GM18511 (cell line): ENCODE data around the gene AMPD3.

Experiments
- ATAC-seq: cut with Tn5 transposase; IDR thresholded peaks from one replicate; pipeline ENCODE4 v1.9.1; 2021; ENCODE audit warnings: mild to moderate bottlenecking, moderate library complexity; ENCODE audit not compliant: unreplicated experiment

AMPD3 gene

DNA sequence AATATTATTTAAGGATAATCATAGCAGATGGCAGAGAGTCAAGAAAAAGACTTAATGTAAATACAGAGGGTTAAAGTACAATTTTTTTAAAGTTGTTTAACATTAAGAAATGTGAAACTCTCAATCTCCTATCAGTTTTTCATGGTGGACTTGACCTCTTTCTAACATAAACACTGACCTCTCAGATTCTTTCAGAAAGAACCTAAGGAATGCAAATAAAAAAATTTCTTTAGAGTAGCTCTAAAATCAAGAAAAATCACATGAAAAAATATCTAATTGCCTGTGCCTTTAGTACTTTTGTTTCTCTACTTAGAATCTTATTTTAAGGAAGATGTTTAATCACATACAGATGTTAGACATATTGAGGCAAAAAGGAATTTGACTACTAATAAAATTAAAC is 73.1 kb downstream of the AMPD3 start:
- ATAC-seq = no peak

DNA sequence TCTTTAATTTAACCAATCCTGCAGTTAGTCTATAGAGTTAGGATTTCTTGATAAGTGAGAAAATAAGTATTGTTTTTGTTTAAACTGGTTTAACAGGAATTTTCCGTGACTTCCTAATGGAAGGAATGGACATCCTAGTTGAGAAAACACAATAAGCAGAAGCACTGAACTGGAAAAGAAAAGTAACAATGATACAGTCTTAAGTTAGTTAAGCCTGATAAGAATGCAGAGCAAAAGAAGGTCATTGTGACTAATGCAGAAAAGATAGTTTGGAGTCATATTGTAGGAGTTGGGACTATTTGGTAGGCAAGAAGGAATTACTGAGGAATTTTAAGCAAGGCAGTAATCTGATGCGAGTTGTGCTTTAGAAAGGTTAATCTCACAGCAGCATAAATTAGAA is 74.2 kb downstream of the AMPD3 start:
- no peak for ATAC-seq

DNA sequence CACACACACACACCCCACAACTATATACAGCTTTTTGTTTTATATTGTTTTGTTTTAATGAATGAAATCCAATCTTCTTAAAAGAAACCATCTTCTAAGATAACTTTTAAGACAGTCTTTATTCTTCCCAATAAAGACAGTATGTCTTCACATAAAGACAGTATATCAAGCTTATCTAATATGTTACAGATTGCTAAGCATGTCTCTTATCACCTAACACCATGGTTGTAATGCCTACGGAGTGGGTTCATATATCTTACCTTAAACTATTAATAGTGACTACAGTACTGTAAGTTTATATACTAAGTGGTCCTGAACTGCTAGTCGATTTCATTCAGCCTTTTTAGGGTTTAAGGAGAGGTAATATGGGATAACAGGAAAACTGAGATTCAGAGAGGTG is 77.5 kb downstream of the AMPD3 start:
- ATAC-seq = no peak

DNA sequence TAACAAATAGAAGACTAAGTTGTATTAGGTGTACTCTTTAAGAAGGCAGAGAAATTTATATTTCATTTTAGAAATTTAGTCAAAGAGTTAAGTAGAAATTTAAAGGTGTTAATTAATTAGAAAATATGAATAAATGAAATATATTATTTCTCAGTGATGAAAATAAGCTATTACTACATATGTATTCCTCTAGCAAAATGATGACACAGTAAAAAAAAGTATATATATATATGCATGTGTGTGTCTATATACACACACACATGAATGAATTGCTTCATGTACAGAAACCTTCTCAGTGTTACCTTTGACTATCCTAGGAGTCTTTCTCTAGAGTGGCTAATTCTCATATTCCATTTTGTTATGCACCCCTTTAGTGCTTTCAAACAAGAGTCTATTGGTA is 78.3 kb downstream of the AMPD3 start:
- ATAC-seq = no peak

DNA sequence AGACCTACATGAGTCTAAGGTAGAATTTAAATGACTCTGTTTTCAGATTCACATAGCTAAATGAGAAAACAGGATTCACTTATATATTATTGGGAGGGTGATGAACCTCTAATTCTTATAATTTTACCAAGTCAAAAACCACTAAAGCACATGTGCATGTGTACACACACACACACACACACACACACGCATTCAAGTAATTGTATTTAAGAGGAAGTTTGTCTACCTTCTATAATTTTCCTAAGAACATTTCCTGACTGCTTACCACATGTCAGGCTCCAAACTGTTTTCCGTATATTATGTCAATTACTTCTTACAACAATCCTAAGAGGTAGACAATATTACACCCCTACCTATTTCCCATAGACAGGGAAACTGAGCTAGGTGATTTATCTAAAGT is 79.3 kb downstream of the AMPD3 start:
- no peak for ATAC-seq

DNA sequence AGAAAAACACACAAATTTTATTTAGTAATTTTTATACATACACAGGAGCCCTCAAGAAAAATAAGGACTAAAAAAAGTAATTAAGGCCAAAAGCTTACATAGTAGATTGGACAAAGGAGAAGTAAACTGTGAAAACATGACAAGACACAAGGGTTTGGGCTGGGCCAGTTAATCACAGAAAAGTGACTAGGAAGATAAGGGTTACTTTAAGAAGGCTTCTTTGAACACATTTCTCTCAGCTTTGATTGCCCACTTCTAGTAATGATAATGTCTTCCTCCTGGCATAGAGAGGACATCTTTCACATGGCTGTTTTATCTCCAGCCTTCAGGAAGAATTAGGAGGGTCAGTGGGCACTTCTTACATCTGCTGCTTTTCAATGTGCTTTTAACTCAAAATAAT is 82.5 kb downstream of the AMPD3 start:
- ATAC-seq = no peak

DNA sequence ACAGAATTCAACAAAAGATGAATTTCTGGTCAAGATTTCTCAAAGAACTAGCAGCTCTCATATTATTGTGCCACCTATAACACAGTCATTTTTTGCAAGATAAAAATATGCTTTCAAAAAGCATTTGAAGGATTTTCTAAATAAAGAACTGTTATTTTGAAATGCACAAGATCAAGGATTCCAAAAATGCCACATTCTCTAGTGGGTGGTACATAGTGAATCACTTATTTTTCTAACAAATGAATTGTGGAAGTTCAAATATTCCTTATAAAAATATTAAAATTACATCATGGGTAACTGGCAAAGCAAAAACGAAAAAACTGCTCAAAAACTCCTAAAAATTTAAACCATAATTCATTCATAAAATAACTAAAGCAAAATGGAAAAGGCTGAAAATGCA is 83.9 kb downstream of the AMPD3 start:
- no peak for ATAC-seq

DNA sequence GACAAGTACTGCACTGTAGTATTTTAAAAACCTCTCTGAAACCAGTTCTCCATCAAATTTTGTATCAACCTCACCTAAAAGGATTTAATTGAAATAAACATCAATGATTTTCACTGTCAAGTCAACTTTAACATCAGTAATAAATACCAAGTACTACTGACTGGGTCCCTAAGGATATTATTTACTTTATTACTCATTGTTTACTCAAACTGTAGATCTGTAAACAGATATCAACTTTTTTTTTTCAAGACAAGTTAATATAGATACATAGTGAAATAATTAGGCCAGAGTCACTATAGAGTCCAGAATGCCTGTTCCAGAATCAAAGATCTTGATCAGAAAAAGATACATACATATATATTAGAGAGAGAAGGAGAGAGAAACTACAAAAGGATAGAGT is 84.3 kb downstream of the AMPD3 start:
- ATAC-seq = no peak

DNA sequence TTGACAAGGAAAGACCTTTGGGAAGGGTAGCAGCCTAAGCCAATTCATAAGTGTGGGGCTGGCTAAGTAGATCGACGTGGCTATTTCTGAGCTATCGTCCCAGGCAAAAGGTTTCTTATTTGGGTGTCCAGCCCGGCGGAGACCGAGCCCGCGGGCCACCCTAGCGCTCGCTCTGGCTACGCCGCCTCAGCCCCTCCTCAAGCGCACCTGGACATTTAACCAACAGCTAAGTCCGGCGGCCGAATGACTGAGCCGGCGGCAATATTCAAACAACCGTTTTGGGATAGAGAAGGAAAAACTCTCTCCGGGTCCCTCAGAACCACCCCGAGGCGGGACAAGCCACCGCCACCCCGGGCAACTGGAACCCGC is 85.5 kb downstream of the AMPD3 start:
- peak; percentile 46 for ATAC-seq

DNA sequence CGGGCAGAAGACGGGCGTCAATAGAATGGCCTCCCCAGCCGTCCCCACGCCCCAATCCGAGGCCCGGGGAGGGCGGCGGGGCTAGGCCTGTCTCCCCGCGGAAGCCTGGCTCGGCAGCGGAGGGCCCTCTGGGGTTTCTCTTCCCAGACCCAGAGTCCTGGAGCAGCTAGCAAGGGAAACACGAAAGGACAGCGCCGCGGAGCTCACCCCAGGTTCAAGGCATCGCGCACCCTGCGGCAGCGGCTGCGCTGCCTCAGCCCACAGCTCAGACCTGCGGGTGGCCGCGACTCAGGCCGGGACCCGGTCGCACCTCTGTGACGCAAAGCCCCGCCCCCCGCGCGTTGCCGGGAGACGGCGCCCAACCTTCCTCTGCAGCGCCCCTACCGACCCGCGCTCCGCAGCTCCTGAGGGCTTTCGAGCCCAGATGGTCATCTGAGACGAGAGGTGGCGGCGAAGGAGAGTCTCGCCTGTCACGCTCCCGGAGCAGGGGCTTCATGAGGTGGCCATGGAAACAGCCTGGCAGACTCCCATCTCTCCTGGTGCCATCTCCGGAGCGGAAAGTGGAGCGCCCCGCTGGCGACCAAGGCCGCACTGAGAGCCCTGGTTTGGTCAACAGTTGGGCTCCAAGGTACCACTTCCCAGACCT is 86.0 kb downstream of the AMPD3 start, which contains the start of gene RNF141:
Gene RNF141 (minus strand): TSS at position 273 of the 646 bp plus-strand sequence. CDS start 7,029 bp downstream, outside the sequence.
- peak; percentile 97 for ATAC-seq

DNA sequence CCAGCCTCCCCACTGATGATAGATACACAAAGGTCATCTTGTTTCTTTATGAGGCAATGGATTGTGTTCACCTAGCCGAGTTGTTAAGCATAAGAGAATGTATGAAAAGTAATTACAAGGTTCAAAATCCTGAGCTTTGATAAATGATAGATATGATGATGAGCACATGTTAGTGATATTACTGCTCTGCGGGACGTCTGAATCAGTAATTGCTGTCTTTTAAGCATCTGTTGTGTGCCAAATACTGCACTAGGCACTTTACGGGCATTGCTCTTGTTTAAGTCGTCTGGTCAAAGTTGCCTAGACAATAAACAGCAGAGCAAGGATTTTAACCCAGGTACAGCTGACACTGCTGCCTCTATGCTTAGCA is 86.5 kb downstream of the AMPD3 start:
- ATAC-seq = no peak

DNA sequence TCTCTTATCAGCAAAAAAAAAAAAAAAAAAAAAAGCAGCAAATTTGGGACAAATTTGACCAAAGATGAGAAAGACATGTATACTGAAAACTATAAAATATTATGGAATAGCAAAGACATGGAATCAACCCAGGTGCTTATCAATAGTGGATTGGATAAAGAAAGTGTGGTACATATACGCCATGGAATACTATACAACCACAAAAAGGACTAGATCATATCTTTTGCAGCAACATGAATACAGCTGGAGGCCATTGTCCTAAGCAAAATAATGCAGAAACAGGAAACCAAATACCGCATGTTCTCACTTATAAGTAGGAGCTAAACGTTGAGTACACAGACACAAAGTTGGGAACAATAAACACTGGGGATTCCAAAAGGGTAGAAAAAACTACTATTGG is 87.7 kb downstream of the AMPD3 start:
- no peak for ATAC-seq

DNA sequence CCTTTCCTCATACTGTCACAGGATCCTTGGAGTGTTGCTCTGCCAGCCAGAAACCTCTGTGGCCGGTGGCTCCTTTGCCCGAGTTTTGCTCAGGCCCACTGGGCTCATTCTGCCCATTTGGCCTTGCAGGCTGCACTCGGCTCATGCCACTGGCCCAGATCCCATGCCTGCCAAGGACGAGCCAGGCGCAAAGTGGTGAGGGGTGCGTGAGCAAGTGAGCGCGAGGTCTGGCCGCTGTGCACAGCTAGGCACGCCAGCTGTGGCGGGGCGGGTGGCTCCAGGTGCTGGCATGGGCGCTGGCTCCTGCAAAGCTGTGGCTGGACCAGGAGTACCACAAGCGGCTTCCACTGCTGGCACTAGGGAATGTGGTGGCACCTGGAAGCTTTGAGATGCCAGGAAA is 88.7 kb downstream of the AMPD3 start:
- ATAC-seq = no peak

DNA sequence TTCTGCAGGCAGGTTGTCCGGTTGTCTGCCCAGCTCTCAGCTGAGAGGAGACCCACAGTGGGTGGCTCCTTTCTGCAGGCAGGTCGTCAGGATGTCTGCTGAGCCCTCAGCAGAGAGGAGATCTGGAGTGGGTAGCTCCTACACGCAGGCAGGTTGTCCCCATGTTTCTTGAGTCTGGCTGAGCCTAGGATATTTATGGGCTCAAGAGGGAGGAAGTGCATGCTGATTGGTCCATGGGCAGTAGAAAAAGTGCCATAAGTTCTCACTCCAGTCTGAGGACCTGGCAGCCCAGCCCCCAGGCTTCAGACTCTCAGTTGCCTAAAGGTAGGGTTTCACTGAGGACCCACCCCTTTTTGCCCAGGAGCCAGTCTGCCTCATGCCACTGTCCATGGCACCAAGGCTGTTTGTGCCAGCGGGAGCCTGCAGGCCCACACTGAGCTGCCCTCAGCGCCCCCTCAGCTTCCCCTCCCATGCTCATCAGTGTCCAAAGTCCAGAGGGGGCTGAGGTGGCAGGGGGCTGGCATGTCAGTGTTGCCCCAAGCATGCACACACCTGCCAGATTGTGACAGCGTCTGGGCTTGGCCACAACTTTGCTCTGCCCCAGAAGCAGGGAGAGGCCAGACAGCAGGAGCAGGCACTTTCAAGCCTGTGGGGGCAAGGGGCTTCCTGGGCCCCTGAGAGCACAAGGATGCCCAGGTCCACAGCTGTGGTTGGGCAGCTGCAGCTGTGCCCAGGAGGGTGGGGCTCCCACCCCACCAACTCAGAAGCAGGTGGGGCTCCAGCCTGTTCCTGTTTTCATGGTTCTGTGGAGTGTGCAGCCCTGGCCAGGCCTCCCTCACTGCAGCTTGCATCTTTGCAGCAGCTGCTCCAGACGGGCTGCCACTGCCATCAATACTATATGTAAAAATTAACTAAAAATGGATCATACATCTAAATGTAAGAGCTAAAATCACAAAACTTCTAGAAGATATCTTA is 89.7 kb downstream of the AMPD3 start:
- ATAC-seq = no peak

DNA sequence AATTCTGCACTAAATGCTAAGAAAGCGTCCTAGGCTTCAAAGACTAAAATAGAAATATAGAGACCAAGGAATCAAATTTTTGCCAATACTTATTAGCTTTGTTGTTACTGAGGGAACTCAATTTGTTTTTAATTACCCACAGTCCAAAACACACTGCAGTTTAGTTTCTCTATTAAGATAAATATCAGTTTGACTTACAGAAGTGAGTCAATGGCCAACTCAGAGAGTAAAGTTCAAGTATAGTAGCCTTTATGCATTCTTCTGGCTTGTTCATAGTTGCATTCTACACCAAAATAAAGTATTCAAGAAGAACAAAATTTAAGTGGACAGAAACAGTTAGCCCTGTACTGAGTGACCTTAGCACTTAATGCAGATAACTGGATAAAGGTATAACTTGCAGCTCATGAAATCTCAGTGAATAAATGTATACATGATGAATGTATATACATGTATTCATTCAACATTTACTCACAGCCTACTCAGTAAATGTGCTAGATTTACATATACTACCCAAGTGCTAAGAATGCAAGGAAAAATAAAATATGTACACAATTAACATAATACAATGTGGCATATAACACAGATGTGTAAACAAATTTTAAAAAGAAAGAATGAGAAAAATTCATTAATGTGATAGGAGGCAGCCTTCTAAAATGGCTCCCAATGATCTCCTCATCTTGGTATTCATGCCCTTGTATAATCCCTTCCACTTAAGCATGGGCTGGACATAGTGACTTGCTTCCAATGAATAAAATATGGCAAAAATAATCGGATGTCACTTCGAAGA is 95.6 kb downstream of the AMPD3 start:
- ATAC-seq = no peak

DNA sequence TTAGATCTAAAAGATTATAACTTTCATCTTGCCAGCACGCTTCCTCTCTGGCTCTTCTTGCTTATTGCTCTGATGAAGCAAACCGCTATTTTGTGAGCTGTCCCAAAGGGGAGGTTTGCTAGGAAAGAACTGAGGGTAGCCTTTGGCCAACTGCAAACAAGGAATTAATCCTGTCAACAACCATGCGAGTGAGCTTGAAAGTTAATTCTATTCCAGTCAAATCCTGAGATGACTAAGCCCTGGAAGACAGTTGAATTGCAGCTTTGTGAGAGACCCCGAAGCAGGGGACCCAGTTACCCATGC is 96.2 kb downstream of the AMPD3 start:
- no peak for ATAC-seq

DNA sequence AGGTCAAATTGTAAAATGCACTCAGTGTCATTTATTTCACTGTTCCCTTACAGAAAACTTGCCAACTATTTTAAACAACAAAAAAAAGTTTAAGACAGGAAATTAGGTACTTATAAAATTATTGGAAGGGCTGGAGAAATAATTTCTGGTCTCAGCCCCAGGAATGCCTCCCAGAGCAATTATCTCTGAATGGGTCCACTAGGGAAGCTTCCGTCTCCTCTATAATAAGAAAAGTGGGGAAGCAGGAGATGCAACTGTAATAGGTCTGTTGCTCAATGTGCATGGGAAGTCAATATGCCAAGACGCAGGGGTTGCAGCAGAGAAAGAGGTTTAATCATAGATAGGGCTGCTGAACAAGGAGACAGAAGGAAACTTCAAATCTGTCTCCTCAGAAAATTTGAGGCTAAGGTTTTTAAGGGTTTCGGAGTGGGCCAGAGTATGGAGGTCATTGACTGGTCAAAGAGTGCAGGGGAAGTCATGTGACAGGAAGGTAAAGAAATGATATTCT is 96.8 kb downstream of the AMPD3 start:
- no peak for ATAC-seq

DNA sequence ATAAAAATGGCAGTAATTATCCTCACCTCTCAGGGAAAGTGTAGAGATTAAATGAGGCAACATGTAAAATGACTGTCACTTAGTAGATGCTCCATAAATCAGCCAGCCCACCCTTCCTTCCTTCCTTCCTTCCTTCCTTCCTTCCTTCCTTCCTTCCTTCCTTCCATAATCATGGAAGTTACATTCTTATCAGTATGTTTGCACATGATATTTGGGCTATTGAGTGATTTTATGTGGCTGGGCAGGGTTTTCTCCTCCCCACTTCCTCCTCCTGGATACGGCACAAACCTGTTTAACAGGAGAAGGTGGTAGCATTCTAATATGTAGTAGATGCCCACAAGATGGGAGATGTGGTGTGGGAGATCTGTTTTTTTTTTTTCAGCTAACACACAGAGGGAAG is 101.5 kb downstream of the AMPD3 start:
- ATAC-seq = no peak
